DOHH2 (cell line): Measurements from ENCODE around the gene CDC40.

Experiments used
- EZH2phosphoT487 ChIP-seq: fragments of 200-600 bp; sonication (generic); IDR thresholded peaks from 2 replicates; pipeline ENCODE4 v1.6.1; 2017; ENCODE audit warnings: borderline replicate concordance, mild to moderate bottlenecking, antibody characterized with exemption, low read length, moderate library complexity, mixed read lengths
- TF ChIP-seq, protein P1 (sequence below): fragments of 200-600 bp; sonication (generic); IDR thresholded peaks from one replicate; pipeline ENCODE4 v1.5.1; 2014; ENCODE audit warnings: antibody characterized with exemption, mild to moderate bottlenecking, low read depth, low read length; ENCODE audit not compliant: poor library complexity, severe bottlenecking

GRCh38 chr6:110270165-110270564 lies 89.9 kb downstream of the CDC40 start:
- TF ChIP-seq, protein P1, sequence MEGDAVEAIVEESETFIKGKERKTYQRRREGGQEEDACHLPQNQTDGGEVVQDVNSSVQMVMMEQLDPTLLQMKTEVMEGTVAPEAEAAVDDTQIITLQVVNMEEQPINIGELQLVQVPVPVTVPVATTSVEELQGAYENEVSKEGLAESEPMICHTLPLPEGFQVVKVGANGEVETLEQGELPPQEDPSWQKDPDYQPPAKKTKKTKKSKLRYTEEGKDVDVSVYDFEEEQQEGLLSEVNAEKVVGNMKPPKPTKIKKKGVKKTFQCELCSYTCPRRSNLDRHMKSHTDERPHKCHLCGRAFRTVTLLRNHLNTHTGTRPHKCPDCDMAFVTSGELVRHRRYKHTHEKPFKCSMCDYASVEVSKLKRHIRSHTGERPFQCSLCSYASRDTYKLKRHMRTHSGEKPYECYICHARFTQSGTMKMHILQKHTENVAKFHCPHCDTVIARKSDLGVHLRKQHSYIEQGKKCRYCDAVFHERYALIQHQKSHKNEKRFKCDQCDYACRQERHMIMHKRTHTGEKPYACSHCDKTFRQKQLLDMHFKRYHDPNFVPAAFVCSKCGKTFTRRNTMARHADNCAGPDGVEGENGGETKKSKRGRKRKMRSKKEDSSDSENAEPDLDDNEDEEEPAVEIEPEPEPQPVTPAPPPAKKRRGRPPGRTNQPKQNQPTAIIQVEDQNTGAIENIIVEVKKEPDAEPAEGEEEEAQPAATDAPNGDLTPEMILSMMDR = no peak
- no peak for TF ChIP-seq EZH2phosphoT487
